HCT116 (cell line): Measurements from ENCODE around the gene KCNIP4.
"Not testable (repeated sequence)": the region's sequence is repeated elsewhere in the genome, so short reads cannot be mapped to it uniquely, and the experiment has no call there.

Source experiments
- CBX3 ChIP-seq: IDR thresholded peaks from 2 replicates; pipeline ENCODE4 v1.6.1; 2012; ENCODE audit warnings: low read depth
- CTCF ChIP-seq, 3 experiments: fragments of 200-600 bp in 1 of 3; sonication (generic) in 1 of 3; IDR thresholded peaks in 2 of 3; conservative IDR thresholded peaks in 1 of 3; 2 replicates each; pipeline ENCODE4 v1.5.1; 2012 to 2017; ENCODE audit warnings: low read depth in 2 of 3, low read length in 2 of 3, antibody characterized with exemption in 1 of 3, borderline replicate concordance in 1 of 3, control low read depth in 1 of 3, mild to moderate bottlenecking in 1 of 3, mixed read lengths in 1 of 3, mixed run types in 1 of 3, moderate library complexity in 1 of 3; ENCODE audit not compliant: insufficient read depth in 1 of 3
- EZH2 ChIP-seq: fragments of 200-600 bp; sonication (generic); IDR thresholded peaks from 2 replicates; pipeline ENCODE4 v1.6.1; 2017; ENCODE audit warnings: antibody characterized with exemption, mixed run types
- POLR2A ChIP-seq: IDR thresholded peaks from 2 replicates; pipeline ENCODE4 v1.7.0; 2011; ENCODE audit warnings: borderline replicate concordance; ENCODE audit not compliant: insufficient read depth, insufficient read length; ENCODE audit errors: extremely low read depth
- RAD21 ChIP-seq: IDR thresholded peaks from 2 replicates; pipeline ENCODE4 v1.6.1; 2012; ENCODE audit warnings: low read depth, mild to moderate bottlenecking
- REST ChIP-seq: IDR thresholded peaks from 2 replicates; pipeline ENCODE4 v1.6.1; 2012; ENCODE audit warnings: low read depth
- SIN3A ChIP-seq: IDR thresholded peaks from 2 replicates; pipeline ENCODE4 v1.6.1; 2012; ENCODE audit warnings: low read depth
- YY1 ChIP-seq: IDR thresholded peaks from 2 replicates; pipeline ENCODE4 v1.6.1; 2011; ENCODE audit warnings: low read length, low read depth, moderate library complexity, mild to moderate bottlenecking; ENCODE audit not compliant: insufficient replicate concordance; ENCODE audit errors: extremely low read depth
- ZNF274 ChIP-seq: fragments of 200-500 bp; sonication (Bioruptor generic); IDR thresholded peaks from 2 replicates; pipeline ENCODE4 v1.6.1; 2014; ENCODE audit warnings: mild to moderate bottlenecking, low read depth, low read length, inconsistent platforms

GRCh38 chr4:21996618-21997017 lies 48.0 kb upstream of the KCNIP4 start:
- TF ChIP-seq CTCF (IDR thresholded peaks at IDR 0.05 in 2 of 3, conservative IDR thresholded peaks at IDR 0.05 in 1 of 3; ENCODE audit: borderline replicate concordance in 1 of 3, insufficient read depth in 1 of 3, low read depth in 2 of 3, low read length in 2 of 3); REST; YY1; CBX3; RAD21; ZNF274; POLR2A; EZH2; SIN3A: not testable (repeated sequence)
